Naive B cell (primary cell): ENCODE data around the gene MOGAT2. TPM values are rescaled to one million over a fixed set of nuclear protein-coding genes. Genes with fewer than 3 reads are reported as not detected.

Experiments
- ATAC-seq, 2 donors: fragments of 150-1000 bp; cut with Tn5 transposase; 2 replicates each; pipeline ENCODE4 v1.10.0; 2021; ENCODE audit warnings: low read depth in 2 of 2, mild to moderate bottlenecking in 2 of 2, moderate library complexity in 2 of 2
- DNase-seq: peaks from one replicate; pipeline ENCODE4 v3.0.0; 2022
- H3K27ac Mint-ChIP-seq, 6 donors: one replicate each; pipeline ENCODE4 v1.8.0; 2020 to 2022; ENCODE audit warnings: mild to moderate bottlenecking in 6 of 6, mixed read lengths in 6 of 6, moderate library complexity in 5 of 6, inconsistent platforms in 2 of 6
- H3K27me3 Mint-ChIP-seq, 3 donors: one replicate each; pipeline ENCODE4 v1.8.0; 2021 to 2022; ENCODE audit warnings: mixed read lengths in 3 of 3, mild to moderate bottlenecking in 1 of 3
- H3K36me3 Mint-ChIP-seq, 2 donors: one replicate each; pipeline ENCODE4 v1.8.0; 2020 to 2022; ENCODE audit warnings: mixed read lengths in 2 of 2, inconsistent platforms in 1 of 2, mild to moderate bottlenecking in 1 of 2
- H3K4me1 Mint-ChIP-seq, 3 donors: one replicate each; pipeline ENCODE4 v1.8.0; 2020 to 2022; ENCODE audit warnings: mixed read lengths in 3 of 3, inconsistent platforms in 1 of 3, mild to moderate bottlenecking in 1 of 3, moderate library complexity in 1 of 3
- H3K4me3 Mint-ChIP-seq, 8 donors: one replicate each; pipeline ENCODE4 v1.8.0; 2020 to 2022; ENCODE audit warnings: mild to moderate bottlenecking in 8 of 8, mixed read lengths in 8 of 8, moderate library complexity in 8 of 8, inconsistent platforms in 2 of 8
- H3K9me3 Mint-ChIP-seq, 7 donors: one replicate each; pipeline ENCODE4 v1.8.0; 2020 to 2022; ENCODE audit warnings: mixed read lengths in 7 of 7, mild to moderate bottlenecking in 5 of 7, inconsistent platforms in 2 of 7, moderate library complexity in 1 of 7
- polyA plus RNA-seq, 6 donors: library from polyadenylated mRNA; unstranded; fragments of 300-500 nt; fragmentation: Illumina TruSeq; gene quantifications; one replicate each; pipeline ENCODE4 v1.2.3, GENCODE V29; 2021; ENCODE audit warnings: low read depth in 6 of 6

The MOGAT2 gene
- polyA plus RNA-seq, 6 donors from 2014 or later: not detected

- no peak for DNase-seq
- Mint-ChIP-seq H3K9me3 (no peaks in the 10 kb centered on the region), H3K27ac (no peak overlapping the region), H3K4me1 (peaks cover 10 to 20% (median 18%) of the 10 kb centered on the region in 3 donors), H3K27me3 (no peaks in the 10 kb centered on the region), H3K4me3 (no peak overlapping the region), H3K36me3 (peaks cover 0 to 7% of the 10 kb centered on the region in 2 donors)
- ATAC-seq: no peak
Observed at GRCh38 chr11:75781831-75782230, 64.2 kb downstream of the MOGAT2 start.

Other genes starting within 250 kb of the MOGAT2 start
- gene GDPD5, start 191.9 kb upstream of the MOGAT2 start, polyA plus RNA-seq: 1 to 10 TPM in 4 of 6 donors, under 1 TPM in 1, not detected in 1; 0.62 to 8.2 (median 2.2) TPM
- 1 to 10 TPM in 2 of 6 donors, under 1 TPM in 3, not detected in 1; 0.40 to 1.4 (median 0.85) TPM for gene SERPINH1, start 155.6 kb upstream of the MOGAT2 start, polyA plus RNA-seq
- under 1 TPM in 3 of 6 donors, not detected in 3; 0.16 to 0.32 (median 0.23) TPM for gene MAP6, start 48.8 kb upstream of the MOGAT2 start, polyA plus RNA-seq
- 10 to 100 TPM in 2 of 6 donors, 1 to 10 TPM in 4; 3.1 to 14.6 (median 7.6) TPM for gene DGAT2, start 50.9 kb downstream of the MOGAT2 start, polyA plus RNA-seq
- gene UVRAG, start 97.4 kb downstream of the MOGAT2 start, polyA plus RNA-seq: 10 to 100 TPM; 39.6 to 94.0 (median 70.8) TPM